Right lobe of liver (tissue), 6 donors: ENCODE results near the gene TCF7. TPM values are rescaled to one million over a fixed set of nuclear protein-coding genes. Genes with fewer than 3 reads are reported as not detected.

Experiments
- ATAC-seq, 4 donors: fragments of 200-7000 bp; cut with Tn5 transposase; one replicate each; pipeline ENCODE4 v1.9.1; 2020; ENCODE audit warnings: mild to moderate bottlenecking in 4 of 4, moderate library complexity in 4 of 4
- DNase-seq, 3 donors: peaks; one replicate each; pipeline ENCODE4 v3.0.0-alpha.2; 2020
- H3K27ac ChIP-seq, 3 donors: fragments of 200-600 bp; one replicate each; pipeline ENCODE4 v1.8.0; 2022
- H3K27me3 ChIP-seq, 2 donors: fragments of 200-600 bp; one replicate each; pipeline ENCODE4 v1.8.0; 2022
- H3K36me3 ChIP-seq, 4 donors: fragments of 200-600 bp; sonication (generic) in 1 of 4; one replicate each; pipeline versions ENCODE4 v1.5.1 to v1.8.0; 2017 to 2022; ENCODE audit warnings: control low read depth in 1 of 4
- H3K4me1 ChIP-seq, 4 donors: fragments of 200-600 bp; sonication (generic) in 1 of 4; one replicate each; pipeline versions ENCODE4 v1.5.1 to v1.8.0; 2017 to 2022; ENCODE audit warnings: control low read depth in 1 of 4
- H3K4me3 ChIP-seq, 3 donors: fragments of 200-600 bp; one replicate each; pipeline ENCODE4 v1.8.0; 2022
- H3K9me3 ChIP-seq, 4 donors: fragments of 200-600 bp; sonication (generic) in 1 of 4; one replicate each; pipeline versions ENCODE4 v1.5.1 to v1.8.0; 2017 to 2022; ENCODE audit warnings: control low read depth in 1 of 4
- CTCF ChIP-seq, 4 donors: fragments of 200-600 bp in 3 of 4; fragments of 450-650 bp in 1 of 4; IDR thresholded peaks; one replicate each; pipeline versions ENCODE4 v1.5.1 to v1.8.0; 2016 to 2022; ENCODE audit warnings: antibody characterized with exemption in 4 of 4, mild to moderate bottlenecking in 2 of 4
- POLR2A ChIP-seq: fragments of 450-650 bp; IDR thresholded peaks from one replicate; pipeline ENCODE4 v1.6.1; 2017; ENCODE audit warnings: antibody characterized with exemption, mild to moderate bottlenecking
- whole genome bisulfite sequencing: methylation state at CpG from one replicate; pipeline ENCODE4 v1.1.6; 2018; ENCODE audit warnings: low coverage, low lambda C conversion rate; ENCODE audit not compliant: insufficient coverage; ENCODE audit errors: missing lambda C conversion rate; 5-methylcytosine and 5-hydroxymethylcytosine counted together
- intact Hi-C, 2 donors: fragments of 100-400 bp; cut with DNase I; formaldehyde crosslinking; loops; one replicate each; pipeline versions ENCODE4 v1.11.2 to v1.14.1; 2022
- total RNA-seq, 6 experiments: library from RNA; depleted of rRNA in 2 of 6; stranded (reverse); fragments of >200 nt in 2 of 6; fragmentation: NEBNext Ultra II Directional in 3 of 6; extraction: Animal tissue kit (Norgen Biotek cat#: 25700) in 3 of 6; gene quantifications; one replicate each; pipeline versions ENCODE4 v1.1.0 to v1.2.4, GENCODE V29; 2016 to 2023
- donor health status: DM: no; HTN: yes; CAD: no.
- donor health status: DM: no; HTN: no; CAD: no.
- donor health status: DM: no; HTN: no; CAD: no.
- donor health status: DM: no; HTN: yes; CAD: no.
- donor health status: DM: no; HTN: yes; CAD: no.

The TCF7 gene
- total RNA-seq, 6 experiments from 2014 or later: 2.0 to 3.8 (median 2.7) TPM

- H3K27me3 ChIP-seq: no peaks in the 10 kb centered on the region
- no peaks in the 10 kb centered on the region for H3K36me3 ChIP-seq
- peak; percentile 62 to 68 (median 63) for DNase-seq
- TF ChIP-seq CTCF (IDR thresholded peaks at IDR 0.05) (peak; percentile 62 to 89 (median 84)), POLR2A (no peak)
- H3K9me3 ChIP-seq: no peaks in the 10 kb centered on the region
- intact Hi-C loops: no loop called here
- peaks cover 0 to 28% (median 12%) of the 10 kb centered on the region in 4 donors for H3K4me1 ChIP-seq
- peak; percentile 46 to 72 (median 60) for ATAC-seq
- no peak overlapping the region for H3K27ac ChIP-seq
- 40% methylated on average over 5 of the region's 20 CpGs for WGBS
- no peak overlapping the region for H3K4me3 ChIP-seq
Measured at GRCh38 chr5:134101686-134102439, 12.6 kb upstream of the TCF7 start.

- Histone ChIP-seq H3K4me1 (peaks cover 0 to 23% (median 11%) of the 10 kb centered on the region in 4 donors), H3K27ac (no peak overlapping the region)
Measured at GRCh38 chr5:134103397-134103796, 11.1 kb upstream of the TCF7 start.

GRCh38 chr5:134103998-134104654, 10.4 kb upstream of the TCF7 start:
- Histone ChIP-seq H3K4me1 (peaks cover 0 to 17% (median 8%) of the 10 kb centered on the region in 4 donors), H3K4me3 (no peak overlapping the region), H3K9me3 (no peaks in the 10 kb centered on the region), H3K27ac (no peak overlapping the region), H3K27me3 (no peaks in the 10 kb centered on the region), H3K36me3 (no peaks in the 10 kb centered on the region)
- WGBS: 93% methylated on average over 4 of the region's 11 CpGs
- TF ChIP-seq CTCF (IDR thresholded peaks at IDR 0.05) (no peak), POLR2A (no peak)
- intact Hi-C loops: no loop called here
- no peak for DNase-seq
- ATAC-seq: no peak

More at GRCh38 chr5:134103397-134103796, 11.1 kb upstream of the TCF7 start:
- Histone ChIP-seq H3K4me3 (no peak overlapping the region), H3K9me3 (no peaks in the 10 kb centered on the region), H3K27me3 (no peaks in the 10 kb centered on the region), H3K36me3 (no peaks in the 10 kb centered on the region)
- intact Hi-C loops: no loop called here
- DNase-seq (no peak), ATAC-seq (no peak)
- 62% methylated on average over 6 of the region's 9 CpGs for WGBS
- TF ChIP-seq CTCF (IDR thresholded peaks at IDR 0.05): no peak
- TF ChIP-seq POLR2A: no peak

DNA sequence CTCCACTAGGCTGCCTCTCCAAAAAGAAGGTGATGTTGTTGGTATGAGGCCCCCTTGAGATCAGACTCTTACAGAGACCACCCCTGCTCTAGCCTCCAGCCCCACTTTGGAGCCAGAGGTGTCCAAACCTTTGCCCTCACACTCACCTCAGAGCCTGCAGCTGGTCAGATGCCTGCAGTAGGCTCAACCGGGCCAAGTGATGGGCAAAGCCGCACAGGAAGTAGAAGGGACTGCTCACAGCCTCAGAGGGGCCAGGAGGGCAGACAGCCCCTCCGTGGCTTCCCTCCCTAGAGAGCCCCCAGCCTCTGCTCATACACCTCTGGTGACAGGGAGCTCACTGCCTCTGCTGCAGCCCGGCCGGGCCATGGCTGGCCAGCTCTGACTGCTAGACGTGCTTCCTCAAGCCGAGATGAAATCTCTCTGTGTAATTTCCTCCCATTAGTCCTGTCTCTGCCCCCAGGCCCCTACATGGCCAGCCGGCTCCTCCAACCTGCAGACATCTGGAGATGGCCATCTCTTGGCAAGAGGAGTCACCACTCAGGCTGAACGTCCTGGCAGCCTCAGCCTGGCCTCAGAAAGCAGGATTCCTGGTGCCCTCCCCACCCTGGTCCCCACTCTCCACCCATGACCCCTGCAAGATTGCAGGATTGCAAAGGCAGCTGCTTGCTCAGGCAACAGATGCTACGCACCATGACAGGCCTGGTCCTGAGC, 7.3 kb upstream of the TCF7 start:
- no CpG with 5 or more reads among the region's 10 CpGs for WGBS
- no peak for DNase-seq
- intact Hi-C loops: no loop called here
- no peaks in the 10 kb centered on the region for H3K4me1 ChIP-seq
- no peaks in the 10 kb centered on the region for H3K27me3 ChIP-seq
- no peak for TF ChIP-seq POLR2A
- no peak for TF ChIP-seq CTCF (IDR thresholded peaks at IDR 0.05)
- ATAC-seq: no peak
- H3K36me3 ChIP-seq: no peaks in the 10 kb centered on the region
- no peak overlapping the region for H3K27ac ChIP-seq
- no peak overlapping the region for H3K4me3 ChIP-seq
- no peaks in the 10 kb centered on the region for H3K9me3 ChIP-seq
